ENCODE measurements around the gene TMEM185B. TPM values are rescaled to one million over a fixed set of nuclear protein-coding genes. Genes with fewer than 3 reads are reported as not detected.

Gene TMEM185B
- total RNA-seq, 4 donors from 2014 or later = 12.1 to 23.2 (median 17.8) TPM

DNA sequence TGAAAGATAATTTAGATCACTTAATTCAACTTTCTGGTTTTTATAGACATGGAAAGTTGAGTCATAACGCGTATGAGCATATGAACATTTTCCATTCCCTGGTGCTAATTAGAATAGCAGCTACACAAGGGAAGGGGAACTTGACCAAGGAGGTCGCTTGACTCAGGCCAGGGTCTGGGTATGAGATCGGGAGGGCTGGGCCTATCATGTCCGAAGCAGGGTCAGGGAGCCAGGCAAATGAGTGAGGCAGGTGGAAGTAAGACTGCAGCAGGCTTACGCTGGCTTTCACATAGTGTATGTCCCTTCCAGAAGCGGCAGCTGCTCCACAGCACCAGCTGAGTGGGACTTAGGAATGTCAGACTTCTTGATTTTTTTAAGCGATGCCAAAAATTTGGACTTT lies 44.1 kb upstream of the TMEM185B start:
- Histone ChIP-seq H3K4me3 (no peak overlapping the region), H3K9me3 (no peaks in the 10 kb centered on the region), H3K27ac (no peak overlapping the region), H3K27me3 (no peaks in the 10 kb centered on the region), H3K4me1 (peaks cover 0 to 11% (median 1%) of the 10 kb centered on the region in 4 donors), H3K36me3 (no peaks in the 10 kb centered on the region)
- no peak for DNase-seq
- in situ Hi-C loops (cut with MboI; ENCODE audit: low pct_ligation_motif_present in 1 of 4, low pct_unique_long_range_greater_than_20kb in 1 of 4, low sequenced_read_pairs in 3 of 4) (no loop called here), intact Hi-C loops (cut with DNase I; ENCODE audit: low total_unique reads) (no loop called here)
- TF ChIP-seq POLR2AphosphoS5 (IDR thresholded peaks at IDR 0.05) = no peak
- TF ChIP-seq, protein P1, sequence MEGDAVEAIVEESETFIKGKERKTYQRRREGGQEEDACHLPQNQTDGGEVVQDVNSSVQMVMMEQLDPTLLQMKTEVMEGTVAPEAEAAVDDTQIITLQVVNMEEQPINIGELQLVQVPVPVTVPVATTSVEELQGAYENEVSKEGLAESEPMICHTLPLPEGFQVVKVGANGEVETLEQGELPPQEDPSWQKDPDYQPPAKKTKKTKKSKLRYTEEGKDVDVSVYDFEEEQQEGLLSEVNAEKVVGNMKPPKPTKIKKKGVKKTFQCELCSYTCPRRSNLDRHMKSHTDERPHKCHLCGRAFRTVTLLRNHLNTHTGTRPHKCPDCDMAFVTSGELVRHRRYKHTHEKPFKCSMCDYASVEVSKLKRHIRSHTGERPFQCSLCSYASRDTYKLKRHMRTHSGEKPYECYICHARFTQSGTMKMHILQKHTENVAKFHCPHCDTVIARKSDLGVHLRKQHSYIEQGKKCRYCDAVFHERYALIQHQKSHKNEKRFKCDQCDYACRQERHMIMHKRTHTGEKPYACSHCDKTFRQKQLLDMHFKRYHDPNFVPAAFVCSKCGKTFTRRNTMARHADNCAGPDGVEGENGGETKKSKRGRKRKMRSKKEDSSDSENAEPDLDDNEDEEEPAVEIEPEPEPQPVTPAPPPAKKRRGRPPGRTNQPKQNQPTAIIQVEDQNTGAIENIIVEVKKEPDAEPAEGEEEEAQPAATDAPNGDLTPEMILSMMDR (IDR thresholded peaks at IDR 0.05) = no peak
- no peak for TF ChIP-seq POLR2A (IDR thresholded peaks at IDR 0.05)
- no peak for TF ChIP-seq EP300 (IDR thresholded peaks at IDR 0.05; ENCODE audit: low read depth)
- WGBS, 2 donors (ENCODE audit: low coverage in 1 of 2) = 89% methylated on average over 8 of the region's 8 CpGs

DNA sequence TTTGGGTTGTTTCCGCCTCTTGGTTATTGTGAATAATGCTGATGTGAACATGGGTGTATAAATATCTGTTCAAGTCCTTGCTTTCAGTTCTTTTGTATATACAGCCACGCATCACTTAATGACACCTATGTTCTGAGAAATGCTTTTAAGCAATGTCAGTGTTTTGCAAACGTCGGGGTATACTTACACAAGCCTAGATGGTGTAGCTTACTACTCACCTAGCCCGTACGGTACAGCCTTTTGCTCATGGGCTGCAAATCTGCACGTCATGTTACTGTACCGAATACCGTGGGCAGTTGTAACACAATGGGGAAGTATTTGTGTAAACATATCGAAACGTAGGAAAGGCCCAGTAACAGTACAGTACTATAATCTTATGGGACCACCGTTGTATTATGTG lies 41.8 kb upstream of the TMEM185B start:
- no peaks in the 10 kb centered on the region for H3K27me3 ChIP-seq
- in situ Hi-C loops (cut with MboI; ENCODE audit: low pct_ligation_motif_present in 1 of 4, low pct_unique_long_range_greater_than_20kb in 1 of 4, low sequenced_read_pairs in 3 of 4) = no loop called here
- H3K27ac ChIP-seq = no peak overlapping the region
- no peaks in the 10 kb centered on the region for H3K36me3 ChIP-seq
- 63 to 81% methylated on average over 5 to 12 of the region's 12 CpGs for WGBS, 2 donors (ENCODE audit: low coverage in 1 of 2)
- DNase-seq = no peak
- no peak overlapping the region for H3K4me3 ChIP-seq
- H3K9me3 ChIP-seq = no peaks in the 10 kb centered on the region
- TF ChIP-seq POLR2A (IDR thresholded peaks at IDR 0.05) (no peak), POLR2AphosphoS5 (IDR thresholded peaks at IDR 0.05) (no peak)
- TF ChIP-seq, protein P1 (IDR thresholded peaks at IDR 0.05) = no peak
- intact Hi-C loops (cut with DNase I; ENCODE audit: low total_unique reads) = no loop called here
- peaks cover 0 to 4% (median under 1%) of the 10 kb centered on the region in 4 donors for H3K4me1 ChIP-seq

DNA sequence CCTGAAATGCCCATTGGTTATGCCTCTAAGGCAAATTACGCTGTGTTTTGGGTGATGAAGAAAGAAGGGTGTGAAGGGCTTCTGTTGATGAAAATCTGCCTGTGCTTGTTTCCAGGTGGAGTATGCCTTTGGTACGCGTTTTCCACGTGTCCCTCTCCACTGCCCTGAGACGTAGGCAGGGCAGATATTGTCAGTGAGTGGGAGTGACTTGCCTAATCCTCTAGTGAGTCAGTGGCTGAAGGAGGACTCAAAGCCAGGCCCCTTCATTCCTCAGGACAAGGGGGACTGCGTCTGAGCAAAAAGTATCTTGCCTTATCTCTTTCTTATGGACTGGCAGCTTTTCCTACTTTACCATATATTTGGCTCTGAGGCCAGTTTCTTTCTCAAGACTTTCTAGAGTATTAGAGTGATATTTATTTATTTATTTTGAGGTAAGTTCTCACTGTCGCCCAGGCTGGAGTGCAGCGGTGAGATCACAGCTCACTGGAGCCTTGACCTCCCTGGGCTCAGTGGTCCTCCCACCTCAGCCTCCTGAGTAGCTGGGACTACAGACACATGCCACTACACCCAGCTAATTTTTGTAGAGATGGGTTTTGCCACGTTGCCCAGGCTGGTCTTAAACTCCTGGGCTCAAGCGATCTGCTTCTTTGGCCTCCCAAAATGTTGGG lies 39.7 kb upstream of the TMEM185B start:
- Histone ChIP-seq H3K36me3 (no peaks in the 10 kb centered on the region), H3K9me3 (no peaks in the 10 kb centered on the region), H3K27ac (no peak overlapping the region), H3K27me3 (no peaks in the 10 kb centered on the region), H3K4me1 (peaks cover 0 to 4% (median under 1%) of the 10 kb centered on the region in 4 donors), H3K4me3 (no peak overlapping the region)
- no peak for DNase-seq
- 57 to 75% methylated on average over 3 to 10 of the region's 10 CpGs for WGBS, 2 donors (ENCODE audit: low coverage in 1 of 2)
- intact Hi-C loops (cut with DNase I; ENCODE audit: low total_unique reads) (no loop called here), in situ Hi-C loops (cut with MboI; ENCODE audit: low pct_ligation_motif_present in 1 of 4, low pct_unique_long_range_greater_than_20kb in 1 of 4, low sequenced_read_pairs in 3 of 4) (no loop called here)
- no peak for TF ChIP-seq POLR2A (IDR thresholded peaks at IDR 0.05)
- TF ChIP-seq EP300 (IDR thresholded peaks at IDR 0.05; ENCODE audit: low read depth) = no peak

DNA sequence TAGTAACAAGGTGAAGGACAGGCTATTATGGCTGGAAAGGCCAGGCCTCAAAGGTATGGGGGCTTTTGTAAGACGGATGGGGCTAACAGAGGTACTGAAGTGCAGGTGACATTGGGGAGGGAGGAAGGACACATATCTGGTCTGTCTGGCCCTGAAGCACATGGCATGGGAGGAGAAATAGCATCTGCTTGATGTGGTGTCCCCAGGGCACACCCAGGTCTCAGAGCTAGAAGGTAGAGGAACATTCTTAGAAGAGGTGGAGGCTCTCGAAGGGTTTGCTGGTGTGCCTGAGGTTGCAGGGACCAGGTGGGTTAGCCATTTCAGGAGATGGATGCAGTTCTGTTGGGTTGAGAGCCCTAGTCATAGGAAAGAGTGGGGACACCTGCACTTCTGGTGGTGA lies 39.0 kb upstream of the TMEM185B start:
- H3K27ac ChIP-seq = no peak overlapping the region
- intact Hi-C loops (cut with DNase I; ENCODE audit: low total_unique reads) (no loop called here), in situ Hi-C loops (cut with MboI; ENCODE audit: low pct_ligation_motif_present in 1 of 4, low pct_unique_long_range_greater_than_20kb in 1 of 4, low sequenced_read_pairs in 3 of 4) (no loop called here)
- no peaks in the 10 kb centered on the region for H3K27me3 ChIP-seq
- no peak for TF ChIP-seq POLR2A (IDR thresholded peaks at IDR 0.05)
- no peak for TF ChIP-seq EP300 (IDR thresholded peaks at IDR 0.05; ENCODE audit: low read depth)
- TF ChIP-seq, protein P1 (IDR thresholded peaks at IDR 0.05) = no peak
- no peak for TF ChIP-seq POLR2AphosphoS5 (IDR thresholded peaks at IDR 0.05)
- H3K4me3 ChIP-seq = no peak overlapping the region
- no peaks in the 10 kb centered on the region for H3K9me3 ChIP-seq
- WGBS, 2 donors (ENCODE audit: low coverage in 1 of 2) = 50 to 72% methylated on average over 2 of the region's 2 CpGs
- peaks cover 0 to 8% (median 2%) of the 10 kb centered on the region in 4 donors for H3K4me1 ChIP-seq
- DNase-seq = no peak
- H3K36me3 ChIP-seq = no peaks in the 10 kb centered on the region
